IMR-90 (cell line): ENCODE measurements around the gene GALM.

Experiments
- BHLHE40 ChIP-seq: fragments of 150-350 bp; IDR thresholded peaks from 2 replicates; pipeline ENCODE4 v1.6.1; 2016; ENCODE audit warnings: mild to moderate bottlenecking, low read depth, low read length
- CEBPB ChIP-seq: IDR thresholded peaks from 2 replicates; pipeline ENCODE4 v1.6.1; 2012; ENCODE audit warnings: low read depth, low read length, improper control_type of control experiment
- CHD1 ChIP-seq: IDR thresholded peaks from 2 replicates; pipeline ENCODE4 v1.6.1; 2012; ENCODE audit warnings: low read depth, low read length, improper control_type of control experiment
- CTCF ChIP-seq: conservative IDR thresholded peaks from 2 replicates; pipeline ENCODE4 v1.5.1; 2012; ENCODE audit warnings: mild to moderate bottlenecking, low read depth, low read length, improper control_type of control experiment
- ELK1 ChIP-seq: fragments of 150-350 bp; IDR thresholded peaks from 2 replicates; pipeline ENCODE4 v1.6.1; 2016; ENCODE audit warnings: low read depth, mild to moderate bottlenecking, low read length, moderate library complexity, borderline replicate concordance
- FOS ChIP-seq: fragments of 150-350 bp; IDR thresholded peaks from 2 replicates; pipeline ENCODE4 v1.6.1; 2016; ENCODE audit warnings: low read depth, low read length
- MAFK ChIP-seq: IDR thresholded peaks from 2 replicates; pipeline ENCODE4 v1.6.1; 2012; ENCODE audit warnings: low read depth, low read length, improper control_type of control experiment
- MAZ ChIP-seq: IDR thresholded peaks from 2 replicates; pipeline ENCODE4 v1.6.1; 2012; ENCODE audit warnings: low read depth, mild to moderate bottlenecking, low read length, improper control_type of control experiment, moderate library complexity, borderline replicate concordance
- MXI1 ChIP-seq: IDR thresholded peaks from 2 replicates; pipeline ENCODE4 v1.6.1; 2012; ENCODE audit warnings: low read depth, mild to moderate bottlenecking, low read length, moderate library complexity, borderline replicate concordance
- POLR2A ChIP-seq: IDR thresholded peaks from 2 replicates; pipeline ENCODE4 v1.6.1; 2012; ENCODE audit warnings: mild to moderate bottlenecking, low read depth, low read length
- RAD21 ChIP-seq: IDR thresholded peaks from 2 replicates; pipeline ENCODE4 v1.6.1; 2012; ENCODE audit warnings: low read length, improper control_type of control experiment
- RCOR1 ChIP-seq: IDR thresholded peaks from 2 replicates; pipeline ENCODE4 v1.6.1; 2012; ENCODE audit warnings: mild to moderate bottlenecking, low read length, improper control_type of control experiment; ENCODE audit not compliant: insufficient replicate concordance
- SMC3 ChIP-seq: fragments of 150-350 bp; IDR thresholded peaks from 2 replicates; pipeline ENCODE4 v1.6.1; 2016; ENCODE audit warnings: low read depth, mild to moderate bottlenecking, antibody characterized with exemption, low read length, moderate library complexity
- USF2 ChIP-seq: fragments of 150-350 bp; IDR thresholded peaks from 2 replicates; pipeline ENCODE4 v1.6.1; 2017; ENCODE audit warnings: mild to moderate bottlenecking, antibody characterized with exemption, low read length, low read depth

GRCh38 chr2:38634684-38635083 lies 31.2 kb upstream of the GALM start:
- TF ChIP-seq RCOR1 (no peak), CTCF (no peak), MAFK (no peak), ELK1 (no peak), CEBPB (no peak), CHD1 (no peak), MXI1 (no peak), RAD21 (no peak), POLR2A (no peak), USF2 (no peak), FOS (no peak), SMC3 (no peak), MAZ (no peak), BHLHE40 (no peak)
